Osteocyte (in vitro differentiated cells): Measurements from ENCODE around the gene ETV6. TPM values are rescaled to one million over a fixed set of nuclear protein-coding genes. Genes with fewer than 3 reads are reported as not detected.
A peak's percentile ranks its signal among the peaks of the same experiment; 100 is the strongest.

Source experiments
- DNase-seq: peaks from one replicate; pipeline ENCODE4 v3.0.0; 2021; ENCODE audit warnings: mixed read lengths; ENCODE audit not compliant: unreplicated experiment; ENCODE audit errors: extremely low spot score
- H3K27ac Mint-ChIP-seq: one replicate; pipeline ENCODE4 v1.8.0; 2021; ENCODE audit warnings: mild to moderate bottlenecking, mixed read lengths; ENCODE audit not compliant: unreplicated experiment
- H3K27me3 Mint-ChIP-seq: one replicate; pipeline ENCODE4 v1.8.0; 2021; ENCODE audit warnings: mixed read lengths; ENCODE audit not compliant: unreplicated experiment
- H3K36me3 Mint-ChIP-seq: one replicate; pipeline ENCODE4 v1.8.0; 2021; ENCODE audit warnings: mixed read lengths; ENCODE audit not compliant: unreplicated experiment
- H3K4me1 Mint-ChIP-seq: one replicate; pipeline ENCODE4 v1.8.0; 2021; ENCODE audit warnings: mixed read lengths; ENCODE audit not compliant: unreplicated experiment
- H3K4me3 Mint-ChIP-seq: one replicate; pipeline ENCODE4 v1.8.0; 2021; ENCODE audit warnings: mild to moderate bottlenecking, moderate library complexity, mixed read lengths; ENCODE audit not compliant: unreplicated experiment
- H3K9me3 Mint-ChIP-seq: one replicate; pipeline ENCODE4 v1.8.0; 2021; ENCODE audit warnings: mixed read lengths; ENCODE audit not compliant: unreplicated experiment
- total RNA-seq: library from RNA; stranded (reverse); gene quantifications from 2 replicates; pipeline ENCODE4 v1.2.1, GENCODE V29; 2021
- TF ChIP-seq, protein P1 (sequence below): fragments of 200-600 bp; sonication (generic); IDR thresholded peaks from 2 replicates; pipeline ENCODE4 v1.5.0; 2021; ENCODE audit warnings: antibody characterized with exemption, mild to moderate bottlenecking, moderate library complexity

The ETV6 gene
- total RNA-seq, 1 donor from 2014 or later, result 24.4 TPM

DNA sequence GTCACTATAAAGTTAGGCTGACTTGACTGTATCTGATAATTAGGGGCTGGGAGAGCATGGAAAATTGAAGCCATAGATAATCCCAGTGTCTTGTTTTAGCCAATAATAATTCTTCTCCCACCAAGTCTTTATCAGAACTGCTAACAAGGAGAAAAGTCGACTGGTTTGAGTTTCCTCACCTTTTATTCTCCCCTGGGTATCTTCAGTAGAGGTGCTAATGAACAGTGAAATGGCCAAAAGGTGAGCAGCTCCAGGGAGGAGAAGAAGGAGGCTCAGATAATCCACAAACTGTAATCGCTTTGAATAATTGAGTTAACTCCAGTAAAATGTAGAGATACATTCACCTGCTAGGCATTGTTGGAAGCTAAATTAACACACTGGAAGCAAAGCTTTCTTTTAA lies 72.6 kb downstream of the ETV6 start:
- H3K4me3 Mint-ChIP-seq, result no peak overlapping the region
- DNase-seq, result no peak
- TF ChIP-seq, protein P1, sequence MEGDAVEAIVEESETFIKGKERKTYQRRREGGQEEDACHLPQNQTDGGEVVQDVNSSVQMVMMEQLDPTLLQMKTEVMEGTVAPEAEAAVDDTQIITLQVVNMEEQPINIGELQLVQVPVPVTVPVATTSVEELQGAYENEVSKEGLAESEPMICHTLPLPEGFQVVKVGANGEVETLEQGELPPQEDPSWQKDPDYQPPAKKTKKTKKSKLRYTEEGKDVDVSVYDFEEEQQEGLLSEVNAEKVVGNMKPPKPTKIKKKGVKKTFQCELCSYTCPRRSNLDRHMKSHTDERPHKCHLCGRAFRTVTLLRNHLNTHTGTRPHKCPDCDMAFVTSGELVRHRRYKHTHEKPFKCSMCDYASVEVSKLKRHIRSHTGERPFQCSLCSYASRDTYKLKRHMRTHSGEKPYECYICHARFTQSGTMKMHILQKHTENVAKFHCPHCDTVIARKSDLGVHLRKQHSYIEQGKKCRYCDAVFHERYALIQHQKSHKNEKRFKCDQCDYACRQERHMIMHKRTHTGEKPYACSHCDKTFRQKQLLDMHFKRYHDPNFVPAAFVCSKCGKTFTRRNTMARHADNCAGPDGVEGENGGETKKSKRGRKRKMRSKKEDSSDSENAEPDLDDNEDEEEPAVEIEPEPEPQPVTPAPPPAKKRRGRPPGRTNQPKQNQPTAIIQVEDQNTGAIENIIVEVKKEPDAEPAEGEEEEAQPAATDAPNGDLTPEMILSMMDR, result no peak
- H3K27ac Mint-ChIP-seq, result no peak overlapping the region
- H3K4me1 Mint-ChIP-seq, result peaks cover 66% of the 10 kb centered on the region
- peaks cover 2% of the 10 kb centered on the region for H3K36me3 Mint-ChIP-seq
- H3K27me3 Mint-ChIP-seq, result no peaks in the 10 kb centered on the region
- no peaks in the 10 kb centered on the region for H3K9me3 Mint-ChIP-seq

DNA sequence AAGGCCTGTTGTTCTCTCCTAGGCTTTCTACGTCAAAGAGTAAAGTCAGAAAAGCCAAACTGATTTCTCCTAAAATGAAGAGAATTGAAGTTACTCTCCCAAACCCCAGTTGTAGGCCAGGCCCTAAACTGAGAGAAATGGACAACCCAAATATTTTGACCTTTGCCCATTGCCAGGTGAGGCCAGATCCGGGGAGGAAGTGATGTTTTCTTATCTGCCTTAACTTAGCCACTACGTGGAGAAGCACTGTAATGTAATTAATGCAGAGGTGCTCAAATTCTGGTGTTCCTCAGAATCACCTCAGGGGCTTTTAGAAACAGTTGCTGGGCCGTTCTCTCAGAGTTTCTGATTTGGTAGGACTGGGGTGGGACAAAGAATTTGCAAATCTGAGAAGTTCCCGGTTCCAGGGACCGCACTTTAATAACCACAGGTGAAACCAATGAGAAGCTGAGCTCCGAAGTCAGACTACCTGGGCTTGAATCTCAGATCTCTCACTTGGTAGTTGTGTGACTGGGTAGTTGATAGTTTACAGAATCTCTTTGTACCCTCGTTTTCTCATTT lies 73.2 kb downstream of the ETV6 start:
- peaks cover 2% of the 10 kb centered on the region for H3K36me3 Mint-ChIP-seq
- peaks cover 65% of the 10 kb centered on the region for H3K4me1 Mint-ChIP-seq
- DNase-seq, result no peak
- H3K4me3 Mint-ChIP-seq, result no peak overlapping the region
- H3K27ac Mint-ChIP-seq, result no peak overlapping the region
- TF ChIP-seq, protein P1, result no peak
- no peaks in the 10 kb centered on the region for H3K27me3 Mint-ChIP-seq
- H3K9me3 Mint-ChIP-seq, result no peaks in the 10 kb centered on the region

DNA sequence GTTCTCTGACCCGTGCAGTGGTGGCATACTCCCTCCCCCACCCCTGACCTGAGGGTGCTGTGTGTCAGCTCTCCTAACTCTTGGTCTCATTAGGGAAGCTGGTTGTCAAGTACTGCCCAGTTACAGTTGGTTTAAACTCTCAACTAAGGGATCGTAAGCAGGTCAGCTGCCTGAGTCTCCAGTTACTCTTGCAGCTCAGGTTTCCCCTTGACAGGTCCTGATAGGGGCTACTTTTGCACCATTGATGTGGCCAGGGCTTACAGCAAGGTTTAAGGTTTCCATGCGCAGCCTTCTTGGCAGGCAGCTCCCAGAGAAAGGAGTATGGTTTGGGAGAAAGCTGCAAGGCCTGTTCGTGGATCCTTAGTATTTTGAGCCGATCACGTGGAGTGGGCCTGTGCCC lies 74.5 kb downstream of the ETV6 start:
- H3K4me1 Mint-ChIP-seq, result peaks cover 54% of the 10 kb centered on the region
- H3K27me3 Mint-ChIP-seq, result no peaks in the 10 kb centered on the region
- no peaks in the 10 kb centered on the region for H3K9me3 Mint-ChIP-seq
- peak overlapping the region; percentile 87 for H3K27ac Mint-ChIP-seq
- TF ChIP-seq, protein P1, result no peak
- H3K36me3 Mint-ChIP-seq, result peaks cover 2% of the 10 kb centered on the region
- H3K4me3 Mint-ChIP-seq, result no peak overlapping the region
- DNase-seq, result no peak

DNA sequence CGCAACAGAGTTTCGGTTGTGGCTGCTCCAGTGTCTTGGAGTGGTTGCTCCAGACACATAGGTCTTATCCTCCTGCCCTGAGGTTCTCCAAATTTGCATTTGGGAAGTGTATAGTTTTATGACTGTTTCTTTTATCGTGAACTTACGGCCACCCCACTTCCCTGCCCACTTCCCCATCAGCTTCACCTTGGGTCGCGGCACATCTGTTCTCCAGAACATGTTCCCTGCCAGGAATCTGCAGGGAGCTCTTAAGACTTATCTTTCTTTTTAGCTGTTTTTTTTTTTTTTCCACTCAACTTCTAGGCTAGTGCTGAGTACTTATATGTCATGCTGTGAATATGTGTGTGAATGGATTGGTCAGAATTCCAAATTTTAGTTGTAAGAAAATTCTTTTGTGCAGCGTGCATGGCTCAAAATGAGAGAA lies 75.4 kb downstream of the ETV6 start:
- H3K36me3 Mint-ChIP-seq, result peaks cover 2% of the 10 kb centered on the region
- no peaks in the 10 kb centered on the region for H3K27me3 Mint-ChIP-seq
- no peaks in the 10 kb centered on the region for H3K9me3 Mint-ChIP-seq
- TF ChIP-seq, protein P1, result no peak
- H3K4me1 Mint-ChIP-seq, result peaks cover 52% of the 10 kb centered on the region
- DNase-seq, result no peak
- peak overlapping the region; percentile 87 for H3K27ac Mint-ChIP-seq
- peak overlapping the region; percentile 46 for H3K4me3 Mint-ChIP-seq

DNA sequence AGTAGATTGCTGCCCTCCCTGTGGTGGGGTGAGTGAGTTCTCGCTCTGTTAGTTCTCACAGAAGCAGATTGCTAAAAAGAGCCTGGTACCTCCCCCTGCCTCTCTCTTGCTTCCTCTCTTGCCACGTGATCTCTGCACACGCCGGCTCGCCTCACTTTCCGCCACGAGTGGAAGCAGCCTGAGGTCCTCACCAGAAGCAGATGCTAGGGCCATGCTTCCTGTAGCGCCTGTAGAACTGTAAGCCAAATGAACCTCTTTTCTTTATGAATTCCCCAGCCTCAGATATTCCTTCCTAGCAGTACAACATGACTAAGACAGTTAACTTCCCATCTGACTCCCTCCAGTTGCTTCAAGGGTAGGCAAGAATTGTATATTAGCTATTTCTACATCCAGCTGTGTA lies 76.2 kb downstream of the ETV6 start:
- H3K27ac Mint-ChIP-seq, result peak overlapping the region; percentile 80
- peaks cover 2% of the 10 kb centered on the region for H3K36me3 Mint-ChIP-seq
- H3K9me3 Mint-ChIP-seq, result no peaks in the 10 kb centered on the region
- peaks cover 49% of the 10 kb centered on the region for H3K4me1 Mint-ChIP-seq
- no peaks in the 10 kb centered on the region for H3K27me3 Mint-ChIP-seq
- H3K4me3 Mint-ChIP-seq, result no peak overlapping the region
- no peak for DNase-seq
- TF ChIP-seq, protein P1, result no peak
